GM21381 (cell line): Measurements from ENCODE around the gene RAB3A.

Source experiments
- ATAC-seq: cut with Tn5 transposase; IDR thresholded peaks from one replicate; pipeline ENCODE4 v1.9.1; 2021; ENCODE audit warnings: mild to moderate bottlenecking, moderate library complexity; ENCODE audit not compliant: unreplicated experiment

RAB3A gene

DNA sequence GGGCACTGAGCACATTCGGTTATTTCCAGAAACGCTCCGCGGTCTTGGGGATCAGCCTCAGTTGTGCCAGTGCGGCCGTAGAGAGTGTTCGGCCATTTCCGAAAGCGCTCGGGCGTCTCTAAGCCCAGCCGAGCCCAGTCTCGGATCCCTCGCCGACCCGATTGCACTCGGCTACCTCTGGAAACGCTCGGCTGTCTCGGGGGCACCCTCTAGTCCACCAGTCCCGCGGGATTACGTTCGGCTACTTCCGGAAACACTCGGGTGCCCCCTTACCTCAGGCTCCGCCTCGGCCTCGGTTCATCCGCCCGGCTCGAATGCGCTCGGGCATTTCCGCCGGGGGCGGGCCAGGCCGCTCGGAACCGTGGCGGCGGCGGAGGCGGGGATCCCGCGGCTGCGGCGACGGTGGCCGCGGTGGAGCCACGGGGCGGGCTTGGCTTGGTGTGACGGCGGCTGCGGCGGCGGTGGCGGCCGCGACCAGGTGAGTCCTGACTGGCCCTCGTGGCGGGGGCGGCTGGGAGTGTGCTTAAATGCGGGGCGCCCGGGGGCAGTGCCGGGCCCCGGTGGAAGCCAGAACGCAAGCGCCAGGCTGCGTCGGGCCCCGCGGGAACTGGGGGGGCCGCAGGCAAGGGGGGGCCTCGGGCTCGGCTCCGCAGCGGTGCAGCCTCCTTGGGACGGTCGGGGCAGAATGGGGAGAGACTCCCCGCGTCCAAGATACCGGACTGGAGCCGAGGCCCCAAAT lies 50.9 kb downstream of the RAB3A start, which contains the start of gene PIK3R2:
TSS of gene PIK3R2 (plus strand) at position 347 of the 739 bp plus-strand sequence. CDS start 2,717 bp downstream, outside the sequence.
- ATAC-seq: peak; percentile 71

DNA sequence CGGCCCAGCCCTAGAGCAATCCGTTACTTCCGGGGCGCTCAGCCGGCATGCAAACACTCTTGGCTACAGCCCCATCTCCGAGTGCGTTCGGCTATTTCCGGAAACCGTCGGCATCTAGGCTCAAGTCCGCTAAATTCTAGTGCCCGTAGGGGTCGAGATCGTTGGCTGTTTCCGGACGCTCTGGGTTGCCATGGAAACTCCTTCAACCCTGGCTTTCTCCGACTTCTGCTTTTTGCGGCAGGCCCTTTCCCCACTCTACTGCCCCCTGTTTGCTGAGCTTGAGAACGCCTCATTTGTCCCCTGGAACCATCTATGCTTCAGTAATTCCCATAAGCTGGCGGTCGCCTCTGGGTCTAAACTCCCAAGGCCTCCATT lies 51.4 kb downstream of the RAB3A start:
- ATAC-seq: peak; percentile 57

DNA sequence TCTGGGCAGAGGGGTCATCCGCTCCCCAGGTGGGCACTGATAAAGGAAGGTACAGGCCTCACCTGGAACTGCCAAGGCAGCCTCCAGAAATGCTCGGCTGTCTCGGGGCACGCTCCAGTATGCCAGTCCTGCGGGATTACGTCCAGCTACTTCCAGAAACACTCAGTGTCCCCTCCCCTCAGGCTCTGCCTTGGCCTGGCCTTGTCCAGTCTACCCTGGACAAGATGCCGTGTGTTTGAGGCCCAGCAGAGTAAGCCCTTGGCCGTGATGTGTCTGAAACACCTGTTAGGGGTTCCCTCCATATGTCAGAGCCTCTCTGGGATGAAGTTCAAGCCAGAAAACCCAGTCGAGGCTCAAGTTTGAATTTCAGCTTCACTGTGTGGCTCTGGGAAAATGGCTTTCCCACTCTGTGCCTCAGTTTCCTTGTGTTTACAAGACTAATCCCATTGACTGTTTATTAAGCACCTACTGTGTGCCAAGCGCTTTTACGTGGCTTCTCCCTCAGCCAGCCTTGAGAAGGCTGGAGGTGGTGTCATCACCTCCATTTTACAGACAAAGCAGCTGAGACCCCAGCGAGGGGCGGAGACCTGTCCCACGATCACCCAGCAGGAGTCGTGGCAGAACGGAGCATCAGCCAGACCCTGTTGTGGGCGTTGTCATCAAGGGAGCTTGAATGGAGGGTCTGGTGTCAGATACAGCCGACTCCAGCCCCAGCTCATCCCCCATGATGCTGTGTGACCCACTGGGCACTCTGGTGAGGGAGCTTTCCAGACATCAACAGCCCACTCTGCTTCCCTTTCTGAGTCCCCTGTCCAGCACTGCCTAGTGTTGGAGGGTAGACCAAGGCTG lies 52.8 kb downstream of the RAB3A start:
- ATAC-seq: no peak

DNA sequence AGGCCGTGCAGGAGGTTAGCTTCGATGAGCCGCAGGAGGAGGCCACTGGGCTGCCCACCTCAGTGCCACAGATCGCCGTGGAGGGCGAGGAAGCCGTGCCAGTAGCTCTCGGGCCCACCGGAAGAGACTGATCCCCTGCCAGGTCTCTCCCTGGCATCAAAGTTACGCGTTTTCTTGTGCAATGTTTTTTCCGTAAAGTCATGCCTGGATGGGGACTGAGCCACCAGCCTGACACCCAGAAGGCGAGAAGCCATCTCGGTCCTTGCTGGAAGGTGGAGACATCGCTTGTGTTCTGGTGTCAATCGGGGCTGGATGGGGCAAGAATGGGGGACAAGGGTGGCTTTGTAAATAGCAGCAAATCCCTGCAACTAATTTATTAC lies 54.3 kb downstream of the RAB3A start:
- ATAC-seq: no peak

DNA sequence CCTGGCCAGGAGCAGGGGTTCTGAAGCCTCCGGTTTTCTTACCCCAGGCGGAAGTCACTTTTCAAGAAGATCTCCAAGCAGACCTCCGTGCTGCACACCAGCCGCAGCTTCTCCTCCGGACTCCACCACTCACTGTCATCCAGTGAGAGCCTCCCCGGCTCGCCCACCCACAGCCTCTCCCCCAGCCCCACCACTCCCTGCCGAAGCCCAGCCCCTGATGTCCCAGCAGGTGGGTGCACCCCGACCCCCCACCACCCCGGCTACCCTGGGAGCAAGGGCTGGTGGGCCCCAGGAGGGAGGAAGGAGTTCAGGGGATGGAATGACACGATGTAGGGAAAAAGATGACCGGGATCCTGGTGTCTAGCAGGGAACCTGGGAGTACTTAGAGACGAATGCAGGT lies 56.4 kb downstream of the RAB3A start:
- ATAC-seq: no peak
